Skeletal muscle satellite cell (primary cell): Measurements from ENCODE around the gene NFKBIE. TPM values are rescaled to one million over a fixed set of nuclear protein-coding genes. Genes with fewer than 3 reads are reported as not detected.
"Not testable (repeated sequence)": the region's sequence is repeated elsewhere in the genome, so short reads cannot be mapped to it uniquely, and the experiment has no call there.

Experiments
- H3K27me3 ChIP-seq: 2 replicates; pipeline ENCODE4 v1.7.0; 2013; ENCODE audit warnings: low read length; ENCODE audit not compliant: control insufficient read depth, insufficient read depth
- H3K36me3 ChIP-seq: 2 replicates; pipeline ENCODE4 v1.7.0; 2013; ENCODE audit warnings: mild to moderate bottlenecking, control low read depth, low read length; ENCODE audit not compliant: insufficient read depth
- H3K4me1 ChIP-seq: 2 replicates; pipeline ENCODE4 v1.7.0; 2013; ENCODE audit warnings: low read length; ENCODE audit not compliant: control insufficient read depth, insufficient read depth
- H3K4me2 ChIP-seq: 2 replicates; pipeline ENCODE4 v1.7.0; 2013; ENCODE audit warnings: mild to moderate bottlenecking, low read length
- H3K4me3 ChIP-seq: 2 replicates; pipeline ENCODE4 v1.7.0; 2013; ENCODE audit warnings: low read length
- H3K9ac ChIP-seq: 2 replicates; pipeline ENCODE4 v1.7.0; 2013; ENCODE audit warnings: mild to moderate bottlenecking, low read depth, low read length, moderate library complexity
- H3K9me3 ChIP-seq: replicated peaks from 2 replicates; pipeline ENCODE4 v1.7.0; 2013; ENCODE audit warnings: mild to moderate bottlenecking, control low read depth, low read length
- total RNA-seq: library from RNA; depleted of rRNA; stranded (reverse); fragments of >200 nt; gene quantifications from 2 replicates; pipeline ENCODE4 v1.2.3, GENCODE V29; 2012; rRNA removed

The NFKBIE gene
- 6.6 and 12.7 TPM in 2 replicates for total RNA-seq

- H3K4me3 ChIP-seq, result peak within 1 kb of the TSS; percentile 92
- peaks cover 19% of the 10 kb centered on the region for H3K27me3 ChIP-seq
- H3K9ac ChIP-seq, result peak within 1 kb of the TSS; percentile 86
- H3K4me1 ChIP-seq, result peaks cover 24% of the 10 kb centered on the region
- H3K9me3 ChIP-seq, result no peaks in the 10 kb centered on the region
- peak within 1 kb of the TSS; percentile 97 for H3K4me2 ChIP-seq
- H3K36me3 ChIP-seq, result peaks cover 2% of the 10 kb centered on the region
These were observed at the start of gene NFKBIE for GRCh38 chr6:44265007-44265721. TSS of gene NFKBIE (minus strand) at chr6:44265551. CDS start at chr6:44265346, 205 bp downstream.

GRCh38 chr6:44314657-44315056 is 49.3 kb upstream of the NFKBIE start:
- not testable (repeated sequence) for H3K9ac ChIP-seq, H3K4me2 ChIP-seq, H3K4me3 ChIP-seq, H3K4me1 ChIP-seq, H3K9me3 ChIP-seq
- Histone ChIP-seq H3K36me3 (peaks cover 17% of the 10 kb centered on the region), H3K27me3 (peaks cover 29% of the 10 kb centered on the region)

- Histone ChIP-seq H3K4me1 (peaks cover 8% of the 10 kb centered on the region), H3K36me3 (peaks cover 27% of the 10 kb centered on the region), H3K9me3 (no peaks in the 10 kb centered on the region), H3K4me2 (peak within 1 kb of the TSS; percentile 85), H3K27me3 (peaks cover 15% of the 10 kb centered on the region), H3K9ac (peak within 1 kb of the TSS; percentile 97), H3K4me3 (peak within 1 kb of the TSS; percentile 97)
These were observed 47.8 kb upstream of the NFKBIE start, which contains the start of gene AARS2 for GRCh38 chr6:44312901-44313788. TSS of gene AARS2 (minus strand) at chr6:44313347. CDS start at chr6:44313323, 24 bp downstream.

GRCh38 chr6:44311767-44312166 is 46.4 kb upstream of the NFKBIE start:
- H3K4me2 ChIP-seq, result peak overlapping the region; percentile 85
- no peak overlapping the region for H3K4me3 ChIP-seq
- peaks cover 40% of the 10 kb centered on the region for H3K36me3 ChIP-seq
- H3K9ac ChIP-seq, result no peak overlapping the region
- peaks cover 8% of the 10 kb centered on the region for H3K4me1 ChIP-seq
- H3K9me3 ChIP-seq, result no peaks in the 10 kb centered on the region
- H3K27me3 ChIP-seq, result peaks cover 12% of the 10 kb centered on the region

GRCh38 chr6:44311304-44311703 is 46.0 kb upstream of the NFKBIE start:
- H3K9me3 ChIP-seq, result no peaks in the 10 kb centered on the region
- no peak overlapping the region for H3K9ac ChIP-seq
- no peak overlapping the region for H3K4me2 ChIP-seq
- H3K36me3 ChIP-seq, result peaks cover 44% of the 10 kb centered on the region
- peaks cover 9% of the 10 kb centered on the region for H3K27me3 ChIP-seq
- no peak overlapping the region for H3K4me3 ChIP-seq
- H3K4me1 ChIP-seq, result peaks cover 8% of the 10 kb centered on the region

- H3K4me3 ChIP-seq, result no peak overlapping the region
- peaks cover 54% of the 10 kb centered on the region for H3K36me3 ChIP-seq
These were observed 44.9 kb upstream of the NFKBIE start for GRCh38 chr6:44310241-44310640.

GRCh38 chr6:44309631-44310030 is 44.3 kb upstream of the NFKBIE start:
- Histone ChIP-seq H3K27me3 (no peaks in the 10 kb centered on the region), H3K4me1 (peaks cover 8% of the 10 kb centered on the region), H3K4me3 (no peak overlapping the region), H3K4me2 (no peak overlapping the region), H3K9me3 (no peaks in the 10 kb centered on the region), H3K36me3 (peaks cover 59% of the 10 kb centered on the region), H3K9ac (no peak overlapping the region)

More at GRCh38 chr6:44310241-44310640, 44.9 kb upstream of the NFKBIE start:
- H3K9ac ChIP-seq, result no peak overlapping the region
- H3K27me3 ChIP-seq, result no peaks in the 10 kb centered on the region
- no peaks in the 10 kb centered on the region for H3K9me3 ChIP-seq
- no peak overlapping the region for H3K4me2 ChIP-seq
- peaks cover 8% of the 10 kb centered on the region for H3K4me1 ChIP-seq

GRCh38 chr6:44309092-44309491 is 43.7 kb upstream of the NFKBIE start:
- H3K9me3 ChIP-seq, result no peaks in the 10 kb centered on the region
- H3K4me3 ChIP-seq, result no peak overlapping the region
- peaks cover 64% of the 10 kb centered on the region for H3K36me3 ChIP-seq
- H3K9ac ChIP-seq, result no peak overlapping the region
- H3K27me3 ChIP-seq, result no peaks in the 10 kb centered on the region
- peaks cover 8% of the 10 kb centered on the region for H3K4me1 ChIP-seq
- H3K4me2 ChIP-seq, result no peak overlapping the region

- Histone ChIP-seq H3K4me2 (no peak overlapping the region), H3K4me3 (no peak overlapping the region), H3K9ac (no peak overlapping the region), H3K4me1 (peaks cover 5% of the 10 kb centered on the region), H3K9me3 (no peaks in the 10 kb centered on the region), H3K36me3 (peaks cover 83% of the 10 kb centered on the region), H3K27me3 (no peaks in the 10 kb centered on the region)
These were observed 41.9 kb upstream of the NFKBIE start for GRCh38 chr6:44307217-44307616.

- Histone ChIP-seq H3K4me3 (no peak overlapping the region), H3K9ac (no peak overlapping the region), H3K9me3 (no peaks in the 10 kb centered on the region), H3K4me1 (no peaks in the 10 kb centered on the region), H3K4me2 (no peak overlapping the region), H3K27me3 (no peaks in the 10 kb centered on the region), H3K36me3 (peaks cover 88% of the 10 kb centered on the region)
These were observed 41.4 kb upstream of the NFKBIE start for GRCh38 chr6:44306710-44307109.

- Histone ChIP-seq H3K9ac (no peak overlapping the region), H3K4me1 (no peaks in the 10 kb centered on the region), H3K27me3 (no peaks in the 10 kb centered on the region), H3K9me3 (no peaks in the 10 kb centered on the region), H3K36me3 (peaks cover 86% of the 10 kb centered on the region), H3K4me2 (no peak overlapping the region), H3K4me3 (no peak overlapping the region)
These were observed 39.9 kb upstream of the NFKBIE start for GRCh38 chr6:44305200-44305725.
